ENCODE results near the gene FKBP8.

DNA sequence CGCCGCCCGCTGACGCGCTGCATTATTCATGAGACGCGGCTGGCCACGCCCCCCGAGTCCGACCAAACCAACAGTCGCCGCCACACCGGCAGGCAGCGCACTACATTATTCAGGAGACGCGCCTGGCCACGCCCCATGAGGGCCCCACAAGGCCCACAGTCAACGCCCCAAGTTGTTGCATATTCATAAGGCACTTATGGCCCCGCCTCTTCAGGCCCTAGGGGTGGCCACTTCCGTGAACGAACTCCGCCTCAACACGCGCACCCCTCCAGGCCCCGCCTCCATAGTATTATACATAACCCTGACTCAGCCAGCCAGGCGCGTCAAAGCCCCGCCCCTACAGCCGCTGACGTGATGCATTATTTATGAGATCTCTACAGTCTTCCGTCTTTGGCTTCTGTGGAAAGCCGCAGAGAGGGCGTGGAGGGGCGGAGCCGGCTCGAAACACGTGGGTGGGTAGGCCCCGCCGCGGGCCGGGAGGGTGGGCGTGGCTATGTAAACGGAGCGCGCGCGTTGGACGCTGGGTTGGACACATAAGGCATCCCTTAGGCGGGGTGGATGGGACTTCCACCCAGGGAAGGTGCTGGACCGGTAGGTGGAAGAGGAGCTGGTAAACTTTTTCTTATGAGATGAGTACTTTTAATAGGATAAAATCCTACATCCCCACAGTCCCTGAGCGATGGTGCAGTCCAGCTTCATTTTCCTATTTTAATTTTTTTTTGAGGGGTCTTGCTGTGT is 21.1 kb downstream of the FKBP8 start:
- TF ChIP-seq CTCF (conservative IDR thresholded peaks at IDR 0.05; ENCODE audit: low read length) (no peak), EZH2phosphoT487 (IDR thresholded peaks at IDR 0.05; ENCODE audit: borderline replicate concordance, low read depth, low read length) (no peak)
